Measurements from ENCODE around the gene NUP210L.

Gene NUP210L

GRCh38 chr1:154174654-154175053, 19.8 kb upstream of the NUP210L start:
- no peak for DNase-seq (ENCODE audit: extremely low spot score)
- TF ChIP-seq PKNOX1 (IDR thresholded peaks at IDR 0.05) (no peak), ELF4 (IDR thresholded peaks at IDR 0.05) (no peak), CTBP1 (IDR thresholded peaks at IDR 0.05; ENCODE audit: borderline replicate concordance) (no peak), FOXM1 (IDR thresholded peaks at IDR 0.05; ENCODE audit: borderline replicate concordance) (no peak), TARDBP (IDR thresholded peaks at IDR 0.05) (no peak), NFRKB (IDR thresholded peaks at IDR 0.05) (no peak), ARNT (IDR thresholded peaks at IDR 0.05) (no peak), LEF1 (IDR thresholded peaks at IDR 0.05; ENCODE audit: borderline replicate concordance) (no peak), SP1 (IDR thresholded peaks at IDR 0.05) (no peak), FOXA1 (IDR thresholded peaks at IDR 0.05) (no peak), ZNF384 (IDR thresholded peaks at IDR 0.05) (no peak), L3MBTL2 (conservative IDR thresholded peaks at IDR 0.05) (no peak), FOXK2 (IDR thresholded peaks at IDR 0.05) (no peak), SUZ12 (IDR thresholded peaks at IDR 0.05) (no peak), BHLHE40 (IDR thresholded peaks at IDR 0.05; ENCODE audit: borderline replicate concordance) (no peak), HDGF (IDR thresholded peaks at IDR 0.05; ENCODE audit: borderline replicate concordance) (no peak)
- ChIA-PET POLR2A (no interaction called here), CTCF (no interaction called here)

GRCh38 chr1:154171880-154172279, 17.0 kb upstream of the NUP210L start:
- TF ChIP-seq LEF1 (IDR thresholded peaks at IDR 0.05; ENCODE audit: borderline replicate concordance) (no peak), TARDBP (IDR thresholded peaks at IDR 0.05) (no peak), ELF4 (IDR thresholded peaks at IDR 0.05) (no peak), PKNOX1 (IDR thresholded peaks at IDR 0.05) (no peak), CTBP1 (IDR thresholded peaks at IDR 0.05; ENCODE audit: borderline replicate concordance) (no peak), FOXK2 (IDR thresholded peaks at IDR 0.05) (no peak), ARNT (IDR thresholded peaks at IDR 0.05) (no peak), FOXM1 (IDR thresholded peaks at IDR 0.05; ENCODE audit: borderline replicate concordance) (no peak), NFRKB (IDR thresholded peaks at IDR 0.05) (no peak), L3MBTL2 (conservative IDR thresholded peaks at IDR 0.05) (no peak), BHLHE40 (IDR thresholded peaks at IDR 0.05; ENCODE audit: borderline replicate concordance) (no peak), SUZ12 (IDR thresholded peaks at IDR 0.05) (no peak), FOXA1 (IDR thresholded peaks at IDR 0.05) (no peak)
- DNase-seq (ENCODE audit: extremely low spot score) = no peak
- ChIA-PET CTCF (no interaction called here), POLR2A (no interaction called here)

- ChIA-PET POLR2A (no interaction called here), CTCF (no interaction called here)
- no peak for DNase-seq (ENCODE audit: extremely low spot score)
- TF ChIP-seq LEF1 (IDR thresholded peaks at IDR 0.05; ENCODE audit: borderline replicate concordance) (no peak), SUZ12 (IDR thresholded peaks at IDR 0.05) (no peak), TARDBP (IDR thresholded peaks at IDR 0.05) (no peak), FOXM1 (IDR thresholded peaks at IDR 0.05; ENCODE audit: borderline replicate concordance) (no peak)
Observed at GRCh38 chr1:154171223-154171583, 16.3 kb upstream of the NUP210L start.

GRCh38 chr1:154170547-154171222, 15.8 kb upstream of the NUP210L start:
- no peak for DNase-seq (ENCODE audit: extremely low spot score)
- TF ChIP-seq CTBP1 (IDR thresholded peaks at IDR 0.05; ENCODE audit: borderline replicate concordance) (no peak), SUZ12 (IDR thresholded peaks at IDR 0.05) (no peak), HDGF (IDR thresholded peaks at IDR 0.05; ENCODE audit: borderline replicate concordance) (no peak)
- ChIA-PET CTCF (no interaction called here), POLR2A (no interaction called here)

- no peak for DNase-seq (ENCODE audit: extremely low spot score)
- no peak for TF ChIP-seq PKNOX1 (IDR thresholded peaks at IDR 0.05)
- TF ChIP-seq ZNF384 (IDR thresholded peaks at IDR 0.05) = no peak
- no peak for TF ChIP-seq LEF1 (IDR thresholded peaks at IDR 0.05; ENCODE audit: borderline replicate concordance)
- no peak for TF ChIP-seq ELF4 (IDR thresholded peaks at IDR 0.05)
- TF ChIP-seq BHLHE40 (IDR thresholded peaks at IDR 0.05; ENCODE audit: borderline replicate concordance) = no peak
- TF ChIP-seq L3MBTL2 (conservative IDR thresholded peaks at IDR 0.05) = no peak
- TF ChIP-seq SUZ12 (IDR thresholded peaks at IDR 0.05) = no peak
- no peak for TF ChIP-seq HDGF (IDR thresholded peaks at IDR 0.05; ENCODE audit: borderline replicate concordance)
- TF ChIP-seq ARNT (IDR thresholded peaks at IDR 0.05) = no peak
- TF ChIP-seq FOXK2 (IDR thresholded peaks at IDR 0.05) = no peak
- no peak for TF ChIP-seq CTBP1 (IDR thresholded peaks at IDR 0.05; ENCODE audit: borderline replicate concordance)
- TF ChIP-seq NFRKB (IDR thresholded peaks at IDR 0.05) = no peak
- TF ChIP-seq FOXM1 (IDR thresholded peaks at IDR 0.05; ENCODE audit: borderline replicate concordance) = no peak
- no peak for TF ChIP-seq FOXA1 (IDR thresholded peaks at IDR 0.05)
- TF ChIP-seq TARDBP (IDR thresholded peaks at IDR 0.05) = no peak
- no peak for TF ChIP-seq SP1 (IDR thresholded peaks at IDR 0.05)
- ChIA-PET CTCF (no interaction called here), POLR2A (interaction anchor here (0.7 to 1.1 kb wide), 2 partner anchors 53 to 172 kb away, joined by 3 read pairs; partner anchors contain the start of gene UBAP2L)
Observed at GRCh38 chr1:154167461-154167860, 12.6 kb upstream of the NUP210L start.

GRCh38 chr1:154166207-154166606, 11.3 kb upstream of the NUP210L start:
- CTCF ChIA-PET = interaction anchor here (1.1 kb wide), 1 partner anchor 21 kb away, joined by 3 read pairs; no protein-coding TSS in a partner anchor

More at GRCh38 chr1:154166207-154166606, 11.3 kb upstream of the NUP210L start:
- POLR2A ChIA-PET = no interaction called here
- no peak for DNase-seq (ENCODE audit: extremely low spot score)
- no peak for TF ChIP-seq PKNOX1 (IDR thresholded peaks at IDR 0.05)
- no peak for TF ChIP-seq ARNT (IDR thresholded peaks at IDR 0.05)
- TF ChIP-seq FOXM1 (IDR thresholded peaks at IDR 0.05; ENCODE audit: borderline replicate concordance) = no peak
- TF ChIP-seq SP1 (IDR thresholded peaks at IDR 0.05) = no peak
- no peak for TF ChIP-seq HDGF (IDR thresholded peaks at IDR 0.05; ENCODE audit: borderline replicate concordance)
- no peak for TF ChIP-seq FOXA1 (IDR thresholded peaks at IDR 0.05)
- TF ChIP-seq ZNF384 (IDR thresholded peaks at IDR 0.05) = no peak
- no peak for TF ChIP-seq CTBP1 (IDR thresholded peaks at IDR 0.05; ENCODE audit: borderline replicate concordance)
- TF ChIP-seq SUZ12 (IDR thresholded peaks at IDR 0.05) = no peak
- no peak for TF ChIP-seq LEF1 (IDR thresholded peaks at IDR 0.05; ENCODE audit: borderline replicate concordance)
- no peak for TF ChIP-seq L3MBTL2 (conservative IDR thresholded peaks at IDR 0.05)
- TF ChIP-seq BHLHE40 (IDR thresholded peaks at IDR 0.05; ENCODE audit: borderline replicate concordance) = no peak
- no peak for TF ChIP-seq ELF4 (IDR thresholded peaks at IDR 0.05)
- TF ChIP-seq FOXK2 (IDR thresholded peaks at IDR 0.05) = no peak
- no peak for TF ChIP-seq TARDBP (IDR thresholded peaks at IDR 0.05)

All from HEK293T (cell line).